Activated naive CD4-positive, alpha-beta T cell treated with Interleukin-2 at 50 U/mL for 16 hours (primary cell): ENCODE measurements around the gene GRK6.
A peak's percentile ranks its signal among the peaks of the same experiment; 100 is the strongest.

Experiments used
- DNase-seq: peaks from one replicate; pipeline ENCODE4 v3.0.0-alpha.2; 2020

The GRK6 gene

GRCh38 chr5:177455036-177455660, 28.7 kb downstream of the GRK6 start:
- peak; percentile 92 for DNase-seq

GRCh38 chr5:177455661-177456590, 29.4 kb downstream of the GRK6 start:
- DNase-seq = peak; percentile 94

GRCh38 chr5:177456591-177456964, 30.1 kb downstream of the GRK6 start:
- DNase-seq = no peak

DNA sequence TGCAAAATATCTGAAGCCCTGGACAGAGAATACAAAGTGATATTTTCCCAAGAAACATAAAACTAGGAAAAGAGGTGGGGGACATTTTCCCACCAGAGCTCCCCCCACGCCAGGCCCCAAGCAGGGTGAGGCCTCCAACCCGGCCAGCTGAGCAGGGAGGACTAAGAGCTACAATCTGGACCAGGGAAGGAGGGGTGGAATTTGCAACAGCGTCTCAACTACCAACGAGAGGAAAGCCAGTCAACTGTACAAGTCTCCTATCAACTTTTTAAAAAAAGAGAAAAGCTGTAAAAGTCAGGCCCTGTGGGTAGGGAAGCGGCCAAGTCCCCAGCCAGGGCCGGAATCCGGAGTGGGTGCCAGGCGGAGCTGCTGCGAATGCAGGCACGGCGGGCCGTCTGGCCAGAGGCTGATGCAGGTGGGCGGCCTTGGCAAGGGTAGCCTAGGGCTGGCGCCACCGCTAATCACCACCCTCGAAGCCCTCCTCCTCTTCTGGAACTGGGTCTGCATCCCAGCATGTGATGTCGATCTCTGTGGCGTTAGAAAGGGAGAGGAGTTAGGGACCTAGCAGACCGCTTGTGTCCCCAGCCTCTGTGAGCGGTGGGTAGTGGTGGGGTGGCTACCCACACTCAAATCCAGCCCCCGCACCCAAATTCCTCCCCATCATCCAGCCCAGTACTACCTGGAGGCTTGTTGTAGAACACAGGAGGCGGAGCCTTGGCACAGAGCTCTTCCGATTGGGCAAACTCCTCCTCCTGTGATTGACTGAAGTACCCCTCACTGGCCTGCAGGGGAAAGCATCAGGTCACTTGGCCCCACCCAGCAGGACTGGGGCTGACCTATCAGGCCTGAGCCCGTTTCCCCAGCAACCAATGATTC, 30.7 kb downstream of the GRK6 start:
- peak; percentile 62 for DNase-seq

- DNase-seq = no peak
Measured at GRCh38 chr5:177457852-177458681, 31.6 kb downstream of the GRK6 start.

GRCh38 chr5:177458912-177459350, 32.5 kb downstream of the GRK6 start:
- no peak for DNase-seq

GRCh38 chr5:177459357-177459756, 32.9 kb downstream of the GRK6 start:
- DNase-seq = no peak

DNA sequence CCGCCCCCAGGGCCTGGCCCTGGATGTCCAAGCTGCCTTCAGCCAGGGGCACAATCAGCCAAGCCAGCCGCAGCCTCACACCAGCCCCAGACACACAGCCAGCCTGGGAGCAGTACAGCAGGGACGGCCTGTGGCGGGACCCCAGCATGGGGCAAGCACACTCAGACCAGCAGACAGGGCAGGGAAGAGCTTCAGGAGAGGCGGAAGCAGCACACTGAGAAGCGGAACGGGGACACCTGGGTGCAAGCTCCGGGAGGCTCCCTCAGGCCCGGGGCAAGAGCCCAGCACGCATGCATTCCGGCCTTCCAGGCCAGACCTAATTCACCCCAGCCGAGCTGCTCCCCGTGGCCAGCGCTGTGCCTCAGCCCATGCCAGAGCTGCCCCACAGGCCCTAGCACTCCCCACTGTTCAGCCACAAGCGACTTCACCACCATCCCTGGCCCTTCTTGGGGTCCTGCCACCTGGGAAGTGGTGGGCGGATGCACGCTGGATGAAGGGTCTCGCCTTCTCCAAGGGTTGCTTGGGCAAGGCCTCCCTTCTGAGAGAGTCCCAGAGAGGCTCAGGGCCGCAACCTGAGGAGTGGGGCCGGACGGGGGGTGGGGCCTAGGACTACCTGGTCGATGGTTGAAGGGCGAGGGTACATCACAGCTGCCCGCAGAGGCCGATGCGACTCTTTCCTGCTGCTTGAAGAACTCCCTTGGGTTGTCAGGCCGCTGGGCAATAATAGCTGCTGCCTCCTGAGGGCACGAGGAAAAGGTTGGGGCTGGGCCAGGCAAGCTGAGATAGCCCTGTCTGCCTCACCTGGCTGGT, 33.5 kb downstream of the GRK6 start:
- no peak for DNase-seq

DNA sequence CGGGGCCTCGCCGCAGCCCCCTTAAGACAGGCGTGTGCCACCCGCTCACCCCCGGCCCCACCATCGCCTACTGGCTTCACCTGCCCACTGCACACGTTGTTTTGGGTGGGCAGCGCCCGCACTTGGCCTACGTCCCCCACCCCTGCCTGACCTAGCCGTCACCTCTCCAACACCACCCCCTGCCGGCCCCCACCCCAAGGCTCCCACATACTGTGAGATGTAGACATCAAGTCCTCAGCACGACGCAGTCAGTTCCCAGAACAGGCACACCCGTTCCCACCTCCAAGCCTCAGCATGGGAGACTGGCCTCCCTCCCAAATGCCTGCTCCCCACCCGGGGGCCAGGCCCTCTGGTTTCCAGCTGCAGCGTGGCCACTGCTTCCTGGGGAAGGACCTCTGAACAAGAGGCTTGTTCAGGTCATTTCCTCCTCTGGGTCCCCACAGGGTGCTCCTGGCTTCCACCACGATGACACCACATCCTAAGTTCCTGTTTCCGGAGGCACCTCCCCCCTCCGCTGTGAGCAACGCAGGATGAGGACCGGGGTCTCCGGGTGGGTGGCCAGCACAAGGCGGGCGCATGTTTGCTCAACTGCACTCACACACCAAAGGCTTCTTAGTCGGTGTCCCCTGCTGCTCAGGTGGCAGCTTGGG, 35.7 kb downstream of the GRK6 start:
- no peak for DNase-seq

DNA sequence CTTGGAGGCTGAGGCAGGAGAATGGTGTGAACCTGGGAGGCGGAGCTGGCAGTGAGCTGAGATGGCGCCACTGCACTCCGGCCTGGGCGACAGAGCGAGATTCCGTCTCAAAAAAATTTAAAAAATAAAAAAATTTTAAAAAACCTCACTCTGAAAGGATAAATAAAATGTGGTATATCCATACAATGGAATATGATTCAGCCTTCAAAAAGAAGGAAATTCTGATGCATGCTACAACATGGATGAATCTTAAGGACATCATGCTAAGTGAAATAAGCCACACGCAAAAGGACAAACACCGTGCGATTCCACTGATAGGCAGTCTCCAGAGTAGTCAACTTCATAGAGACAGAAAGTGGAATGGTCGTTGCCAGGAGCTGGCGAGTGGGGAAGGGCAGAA, 38.6 kb downstream of the GRK6 start:
- DNase-seq = no peak

DNA sequence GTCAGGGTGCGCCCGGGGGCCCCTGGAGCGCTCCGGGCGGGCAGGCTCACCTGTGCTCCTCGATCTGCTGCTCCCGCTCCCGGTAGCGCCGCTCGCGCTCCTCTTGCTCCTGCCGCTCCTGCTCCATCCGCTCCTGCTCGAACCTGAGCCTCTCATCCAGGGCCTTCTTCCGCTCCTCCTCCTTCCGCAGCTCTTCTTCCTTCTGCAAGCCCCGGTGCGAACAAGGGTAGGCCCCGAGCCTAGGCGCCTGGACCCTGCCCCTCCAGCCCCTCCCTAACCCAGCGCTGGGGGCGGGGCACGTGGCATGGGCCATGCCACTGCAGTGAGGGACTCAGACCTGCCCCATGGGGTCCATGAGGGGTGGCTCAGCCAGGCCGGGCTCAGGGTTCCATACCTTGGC, 40.4 kb downstream of the GRK6 start:
- no peak for DNase-seq

DNA sequence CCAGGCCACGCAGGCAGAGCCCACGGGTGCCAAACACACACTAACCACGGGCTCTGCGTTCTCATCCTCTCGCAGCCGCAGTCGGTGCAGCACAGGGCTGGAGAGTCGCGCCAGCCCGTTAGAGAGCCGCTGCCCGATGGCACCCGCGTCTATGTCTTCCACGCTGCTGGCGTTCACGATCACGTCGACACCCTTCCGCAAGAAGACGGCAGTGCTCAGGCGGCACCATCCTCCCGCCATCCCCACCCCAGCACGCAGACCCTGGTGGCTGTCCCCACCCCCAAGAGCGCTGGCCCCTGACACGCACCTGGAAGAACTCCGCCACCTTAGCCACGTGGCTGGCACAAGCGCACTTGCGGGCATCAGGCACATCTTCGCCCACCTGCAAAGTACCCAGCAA, 41.0 kb downstream of the GRK6 start:
- DNase-seq = no peak

DNA sequence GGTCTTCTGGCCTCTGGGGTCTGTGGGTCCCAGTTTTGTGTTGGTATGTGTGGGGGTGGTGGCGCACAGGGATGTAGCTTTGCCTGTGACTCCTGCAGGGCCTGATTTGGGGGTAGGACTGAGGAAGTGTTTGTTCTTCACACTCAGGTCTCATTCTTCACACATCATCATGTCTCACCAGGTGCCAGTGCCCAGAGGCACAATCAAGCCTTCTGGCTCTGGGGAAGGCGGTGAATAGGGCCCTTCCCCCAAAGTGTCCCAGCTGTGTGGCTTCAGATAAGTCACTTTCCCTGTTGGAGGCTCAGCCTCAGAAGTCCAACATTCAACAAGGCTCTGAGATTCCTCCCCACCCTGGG, 41.8 kb downstream of the GRK6 start:
- DNase-seq = no peak

DNA sequence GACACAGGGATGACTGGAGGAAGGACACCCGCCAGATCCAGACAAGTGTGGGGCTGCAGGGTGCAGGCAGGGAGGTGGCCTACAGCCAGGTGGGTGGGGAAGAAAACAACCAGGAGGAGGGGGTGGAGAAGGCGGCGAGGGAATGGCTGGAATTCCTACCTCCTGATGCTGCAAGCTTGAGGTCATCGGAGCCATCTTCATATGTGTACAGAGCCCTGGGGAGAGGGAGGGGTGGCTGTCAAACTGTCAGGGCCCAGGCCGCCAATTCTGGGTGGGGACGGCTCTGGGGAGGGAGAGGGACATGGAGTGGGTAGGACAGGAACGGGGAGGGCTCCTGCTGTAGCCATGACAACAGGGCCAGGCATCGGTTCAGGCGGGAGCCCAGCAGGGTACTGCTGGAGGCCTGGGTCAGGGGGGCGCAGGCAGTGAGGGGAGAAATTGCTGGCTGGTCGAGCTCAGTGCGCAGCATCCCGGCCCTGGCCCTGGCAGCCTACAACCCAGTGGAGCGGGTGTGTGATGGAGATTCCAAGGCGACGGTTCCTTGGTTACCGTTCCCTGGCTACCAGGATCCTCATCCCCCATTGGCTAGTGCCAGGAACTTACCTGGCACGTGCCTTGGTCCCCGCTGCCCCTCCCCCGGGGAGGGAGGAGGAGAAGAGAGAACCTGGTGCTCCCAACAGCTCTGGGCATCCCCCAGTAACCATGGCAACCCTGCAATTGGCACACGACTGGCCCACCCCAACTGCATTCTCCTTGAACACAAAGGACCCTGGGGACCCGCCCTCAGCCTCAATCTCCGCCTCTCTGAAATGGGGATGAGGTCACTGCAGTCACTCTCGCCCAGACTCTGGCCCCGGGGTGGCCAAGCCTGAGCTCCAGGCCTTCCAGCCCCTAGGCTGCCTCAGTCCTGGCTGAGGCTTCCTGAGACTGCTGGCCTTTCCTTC, 42.5 kb downstream of the GRK6 start:
- DNase-seq = no peak

GRCh38 chr5:177469750-177470525, 43.5 kb downstream of the GRK6 start:
- no peak for DNase-seq

- no peak for DNase-seq
Measured at GRCh38 chr5:177470759-177471536, 44.5 kb downstream of the GRK6 start.

DNA sequence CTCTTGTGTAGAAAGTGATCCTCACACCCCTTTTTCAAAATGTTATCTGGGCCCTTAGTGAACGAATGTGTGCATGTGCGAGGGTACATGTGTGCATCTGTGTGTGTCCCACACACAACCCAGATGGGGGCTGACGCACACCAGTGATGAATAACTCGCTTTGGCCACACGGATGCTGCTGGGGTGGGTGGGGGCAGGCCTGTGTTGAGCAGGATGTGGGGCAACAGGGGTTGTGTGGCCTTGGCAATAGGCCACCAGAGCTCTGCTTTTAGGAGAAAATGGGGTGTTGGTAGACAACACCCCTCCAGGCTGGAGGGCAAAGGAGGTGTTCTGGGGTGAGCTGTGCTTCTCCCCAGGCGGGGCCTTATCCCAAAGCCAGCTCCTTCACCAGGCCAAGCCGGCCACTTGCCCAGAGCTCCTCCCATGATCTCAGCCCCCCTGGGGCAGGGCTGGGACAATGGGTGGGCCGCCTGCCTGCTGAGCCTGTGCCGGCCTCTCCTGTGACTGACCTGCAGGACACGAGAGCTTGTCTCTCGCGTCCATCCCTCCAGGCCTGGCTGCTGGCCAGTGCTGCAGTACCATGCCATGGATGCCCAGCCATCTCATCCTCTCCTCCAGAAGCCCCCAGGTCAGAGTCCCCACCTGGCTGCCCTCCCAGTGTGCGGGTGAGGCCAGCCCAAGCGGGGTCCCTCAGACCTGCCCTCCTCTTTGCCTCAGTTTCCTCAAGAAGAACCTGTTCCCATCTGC, 45.3 kb downstream of the GRK6 start:
- DNase-seq = no peak
